ENCODE data around the gene LBR.
A peak's percentile ranks its signal among the peaks of the same experiment; 100 is the strongest.

Gene LBR

DNA sequence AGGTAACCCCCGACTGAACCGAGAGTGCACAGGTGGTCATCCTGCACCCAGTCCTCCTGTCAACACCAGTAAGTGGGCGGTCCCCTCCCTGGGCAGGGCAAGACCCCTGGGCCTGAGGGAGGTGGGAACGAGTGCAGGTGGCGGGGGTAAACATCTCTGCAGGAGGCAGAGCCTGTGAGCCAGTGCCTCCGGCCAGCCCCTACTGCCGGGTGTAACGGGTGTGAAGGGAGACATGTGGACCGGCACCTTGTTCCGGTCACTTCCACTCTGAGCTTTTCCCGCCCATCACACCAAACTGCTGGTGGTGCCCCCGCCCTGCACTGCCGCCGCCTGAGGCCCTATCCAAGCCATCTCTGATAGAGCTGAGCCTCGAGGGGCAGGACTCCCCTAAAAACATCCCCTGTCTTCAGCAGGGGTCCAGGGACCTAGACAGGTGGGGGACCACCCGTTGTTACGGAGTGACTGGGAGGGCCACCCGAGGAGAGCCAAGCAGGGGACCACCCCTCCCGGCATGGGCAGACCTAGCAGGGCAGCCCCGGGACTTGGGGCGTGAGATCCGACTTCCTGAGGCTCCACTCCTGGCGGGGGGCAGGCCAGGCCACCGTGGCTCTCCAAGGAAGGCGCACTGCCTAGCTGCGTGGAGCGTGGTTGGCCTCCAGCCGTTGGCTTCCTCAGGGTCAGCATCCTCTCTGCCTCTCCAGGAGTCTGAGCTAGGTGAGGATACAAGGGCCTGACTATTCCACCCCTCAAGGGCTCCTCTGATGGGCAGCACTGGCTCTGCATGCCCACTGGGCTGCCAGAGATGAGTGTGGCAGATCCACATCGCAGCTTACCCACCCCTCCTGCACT, 43.8 kb upstream of the LBR start:
- H3K27ac ChIP-seq (ENCODE audit: low read length): no peak overlapping the region
- H3K27me3 ChIP-seq (ENCODE audit: insufficient read depth, low read length, poor library complexity): no peaks in the 10 kb centered on the region
- H4K20me1 ChIP-seq (ENCODE audit: insufficient read depth, low read length): no peaks in the 10 kb centered on the region
- TF ChIP-seq, protein P1, sequence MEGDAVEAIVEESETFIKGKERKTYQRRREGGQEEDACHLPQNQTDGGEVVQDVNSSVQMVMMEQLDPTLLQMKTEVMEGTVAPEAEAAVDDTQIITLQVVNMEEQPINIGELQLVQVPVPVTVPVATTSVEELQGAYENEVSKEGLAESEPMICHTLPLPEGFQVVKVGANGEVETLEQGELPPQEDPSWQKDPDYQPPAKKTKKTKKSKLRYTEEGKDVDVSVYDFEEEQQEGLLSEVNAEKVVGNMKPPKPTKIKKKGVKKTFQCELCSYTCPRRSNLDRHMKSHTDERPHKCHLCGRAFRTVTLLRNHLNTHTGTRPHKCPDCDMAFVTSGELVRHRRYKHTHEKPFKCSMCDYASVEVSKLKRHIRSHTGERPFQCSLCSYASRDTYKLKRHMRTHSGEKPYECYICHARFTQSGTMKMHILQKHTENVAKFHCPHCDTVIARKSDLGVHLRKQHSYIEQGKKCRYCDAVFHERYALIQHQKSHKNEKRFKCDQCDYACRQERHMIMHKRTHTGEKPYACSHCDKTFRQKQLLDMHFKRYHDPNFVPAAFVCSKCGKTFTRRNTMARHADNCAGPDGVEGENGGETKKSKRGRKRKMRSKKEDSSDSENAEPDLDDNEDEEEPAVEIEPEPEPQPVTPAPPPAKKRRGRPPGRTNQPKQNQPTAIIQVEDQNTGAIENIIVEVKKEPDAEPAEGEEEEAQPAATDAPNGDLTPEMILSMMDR (IDR thresholded peaks at IDR 0.05; ENCODE audit: borderline replicate concordance, extremely low read depth, low read length, poor library complexity, severe bottlenecking): no peak
- TF ChIP-seq EZH2 (IDR thresholded peaks at IDR 0.05; ENCODE audit: borderline replicate concordance, low read depth, low read length, severe bottlenecking): no peak
- H3K36me3 ChIP-seq (ENCODE audit: insufficient read depth, low read length): no peaks in the 10 kb centered on the region
- ATAC-seq (ENCODE audit: insufficient read depth, low read depth) (no peak), DNase-seq (peak; percentile 4)
- H3K9me3 ChIP-seq (ENCODE audit: insufficient read depth, low read length, severe bottlenecking): no peaks in the 10 kb centered on the region
- no peak overlapping the region for H3K4me2 ChIP-seq (ENCODE audit: insufficient read depth, low read length)
- peaks cover 29% of the 10 kb centered on the region for H3K4me1 ChIP-seq (ENCODE audit: insufficient read depth, low read length)
- no peak overlapping the region for H2AFZ ChIP-seq (ENCODE audit: low read depth, low read length)
- H3K9ac ChIP-seq (ENCODE audit: low read depth, low read length): no peak overlapping the region
- no peak overlapping the region for H3K4me3 ChIP-seq (ENCODE audit: low read depth in 1 of 2, low read length in 2 of 2)
- no peaks in the 10 kb centered on the region for H3K79me2 ChIP-seq (ENCODE audit: insufficient read depth, low read length)

DNA sequence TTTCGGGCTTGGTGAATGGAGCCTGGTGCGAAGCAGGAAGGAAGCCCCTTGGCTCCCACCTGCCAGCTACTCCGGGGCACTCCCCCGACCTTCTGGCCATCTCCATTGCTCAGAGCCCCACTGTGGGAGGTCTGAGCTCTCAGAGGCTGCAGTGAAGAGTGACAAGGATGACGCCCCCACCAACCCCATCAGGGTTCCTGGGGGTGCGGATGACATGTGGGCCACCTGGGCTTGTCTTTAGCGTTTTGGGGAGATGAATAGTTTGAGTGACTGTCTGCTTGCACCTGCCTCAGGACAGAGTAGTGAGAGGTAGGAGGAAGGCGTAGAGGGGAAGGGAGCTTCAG, 43.2 kb upstream of the LBR start:
- ATAC-seq (ENCODE audit: insufficient read depth, low read depth) (no peak), DNase-seq (no peak)
- no peaks in the 10 kb centered on the region for H3K9me3 ChIP-seq (ENCODE audit: insufficient read depth, low read length, severe bottlenecking)
- no peak overlapping the region for H3K4me2 ChIP-seq (ENCODE audit: insufficient read depth, low read length)
- H3K4me3 ChIP-seq (ENCODE audit: low read depth in 1 of 2, low read length in 2 of 2): no peak overlapping the region
- peaks cover 34% of the 10 kb centered on the region for H3K4me1 ChIP-seq (ENCODE audit: insufficient read depth, low read length)
- H3K27me3 ChIP-seq (ENCODE audit: insufficient read depth, low read length, poor library complexity): no peaks in the 10 kb centered on the region
- no peak overlapping the region for H3K9ac ChIP-seq (ENCODE audit: low read depth, low read length)
- TF ChIP-seq, protein P1 (IDR thresholded peaks at IDR 0.05; ENCODE audit: borderline replicate concordance, extremely low read depth, low read length, poor library complexity, severe bottlenecking): no peak
- no peak for TF ChIP-seq EZH2 (IDR thresholded peaks at IDR 0.05; ENCODE audit: borderline replicate concordance, low read depth, low read length, severe bottlenecking)
- H2AFZ ChIP-seq (ENCODE audit: low read depth, low read length): no peak overlapping the region
- no peak overlapping the region for H3K27ac ChIP-seq (ENCODE audit: low read length)
- no peaks in the 10 kb centered on the region for H4K20me1 ChIP-seq (ENCODE audit: insufficient read depth, low read length)
- no peaks in the 10 kb centered on the region for H3K79me2 ChIP-seq (ENCODE audit: insufficient read depth, low read length)
- H3K36me3 ChIP-seq (ENCODE audit: insufficient read depth, low read length): no peaks in the 10 kb centered on the region

DNA sequence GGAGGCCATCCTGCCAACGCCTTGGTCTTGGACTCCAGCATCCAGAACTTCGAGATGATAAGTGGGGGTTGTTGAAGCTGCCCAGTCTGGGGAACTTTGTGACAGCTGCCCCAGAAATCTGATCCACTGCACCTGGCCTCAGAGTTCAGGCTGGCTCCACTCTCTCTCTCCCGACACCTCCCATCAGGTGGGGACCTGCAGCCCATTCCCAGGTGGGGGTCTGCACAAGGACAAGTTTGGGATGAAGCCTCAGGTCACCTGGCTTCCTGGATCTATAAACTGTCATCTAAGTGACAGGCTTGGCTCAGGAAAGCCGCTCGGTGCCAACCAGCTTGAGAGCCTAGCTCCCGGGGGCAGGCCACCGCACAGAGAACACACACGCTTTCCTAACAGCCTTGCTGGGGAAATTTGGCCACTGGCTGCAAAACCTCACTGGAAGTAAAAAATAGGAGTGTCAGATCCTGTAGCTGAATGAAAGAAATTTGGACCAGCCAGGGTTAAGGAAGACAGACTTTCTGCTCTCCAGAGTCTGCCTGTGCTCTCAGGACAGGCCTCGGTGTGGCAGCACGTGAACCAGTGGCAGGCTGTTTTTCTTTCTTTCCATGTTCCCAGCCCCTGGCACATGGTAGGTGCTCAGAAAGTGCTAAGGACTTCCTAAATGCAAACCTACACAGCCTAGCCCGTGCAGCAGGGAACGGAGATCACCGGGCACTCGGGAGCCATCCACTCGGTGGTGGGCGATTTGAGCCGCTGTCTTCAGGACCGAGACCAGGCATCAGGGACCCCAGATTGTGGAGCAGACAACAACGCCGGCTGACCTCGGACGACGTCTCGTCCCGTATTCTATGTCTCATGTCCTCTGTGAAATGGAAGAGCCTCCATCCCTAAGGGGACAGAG, 42.6 kb upstream of the LBR start:
- no peaks in the 10 kb centered on the region for H3K79me2 ChIP-seq (ENCODE audit: insufficient read depth, low read length)
- ATAC-seq (ENCODE audit: insufficient read depth, low read depth) (no peak), DNase-seq (no peak)
- H3K9ac ChIP-seq (ENCODE audit: low read depth, low read length): no peak overlapping the region
- H4K20me1 ChIP-seq (ENCODE audit: insufficient read depth, low read length): no peaks in the 10 kb centered on the region
- no peak overlapping the region for H2AFZ ChIP-seq (ENCODE audit: low read depth, low read length)
- H3K27me3 ChIP-seq (ENCODE audit: insufficient read depth, low read length, poor library complexity): no peaks in the 10 kb centered on the region
- no peak overlapping the region for H3K4me3 ChIP-seq (ENCODE audit: low read depth in 1 of 2, low read length in 2 of 2)
- H3K4me1 ChIP-seq (ENCODE audit: insufficient read depth, low read length): peaks cover 40% of the 10 kb centered on the region
- no peaks in the 10 kb centered on the region for H3K9me3 ChIP-seq (ENCODE audit: insufficient read depth, low read length, severe bottlenecking)
- H3K36me3 ChIP-seq (ENCODE audit: insufficient read depth, low read length): no peaks in the 10 kb centered on the region
- H3K4me2 ChIP-seq (ENCODE audit: insufficient read depth, low read length): no peak overlapping the region
- H3K27ac ChIP-seq (ENCODE audit: low read length): no peak overlapping the region
- TF ChIP-seq EZH2 (IDR thresholded peaks at IDR 0.05; ENCODE audit: borderline replicate concordance, low read depth, low read length, severe bottlenecking): no peak
- TF ChIP-seq, protein P1 (IDR thresholded peaks at IDR 0.05; ENCODE audit: borderline replicate concordance, extremely low read depth, low read length, poor library complexity, severe bottlenecking): no peak
